ENCODE measurements around the gene CDK14.

CDK14 gene

GRCh38 chr7:91239772-91240171, 643.7 kb downstream of the CDK14 start:
- DNase-seq, result no peak
- H3K27ac ChIP-seq, result no peak overlapping the region
- no peaks in the 10 kb centered on the region for H3K36me3 ChIP-seq
- TF ChIP-seq CTCF (IDR thresholded peaks at IDR 0.05), result no peak
- intact Hi-C loops (cut with DNase I; ENCODE audit: low total_unique reads), result no loop called here
- H3K4me3 ChIP-seq, result no peak overlapping the region
- no peaks in the 10 kb centered on the region for H3K27me3 ChIP-seq
- H3K4me1 ChIP-seq, result peaks cover 0 to 7% (median 0%) of the 10 kb centered on the region in 4 donors
- no peaks in the 10 kb centered on the region for H3K9me3 ChIP-seq

DNA sequence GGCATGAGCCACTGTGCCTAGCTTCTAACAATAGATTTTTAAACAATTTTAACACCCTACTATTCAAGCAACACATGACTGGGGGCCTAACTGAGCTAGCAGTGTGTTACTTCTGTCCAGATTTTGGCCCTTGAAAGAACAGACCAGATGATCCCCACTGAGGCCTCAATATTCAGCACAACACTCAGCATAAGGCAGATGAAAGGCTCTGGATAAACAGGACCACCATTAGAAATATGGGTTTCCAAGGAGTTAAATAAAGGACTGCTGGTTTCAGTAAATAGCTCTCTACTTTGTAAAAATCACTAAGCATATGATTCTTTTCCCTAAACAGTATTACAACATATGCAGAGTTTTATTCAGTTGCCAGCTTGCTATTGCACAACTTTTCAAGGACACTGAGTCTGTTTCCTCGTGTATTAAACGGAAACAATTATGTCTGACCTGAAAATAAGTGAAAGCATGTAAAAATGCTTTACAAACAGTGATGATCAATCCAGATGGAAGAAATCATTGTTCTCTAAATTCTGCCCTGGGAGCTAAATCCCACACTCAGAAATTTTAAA, 644.3 kb downstream of the CDK14 start:
- H3K27ac ChIP-seq, result no peak overlapping the region

GRCh38 chr7:91242097-91242844, 646.1 kb downstream of the CDK14 start:
- Histone ChIP-seq H3K27ac (no peak overlapping the region), H3K4me1 (peaks cover 0 to 7% (median 0%) of the 10 kb centered on the region in 4 donors), H3K4me3 (no peak overlapping the region), H3K27me3 (no peaks in the 10 kb centered on the region), H3K9me3 (no peaks in the 10 kb centered on the region), H3K36me3 (no peaks in the 10 kb centered on the region)
- no peak for DNase-seq
- intact Hi-C loops (cut with DNase I; ENCODE audit: low total_unique reads), result no loop called here
- TF ChIP-seq CTCF (IDR thresholded peaks at IDR 0.05), result no peak

More for the DNA sequence above, 644.3 kb downstream of the CDK14 start:
- Histone ChIP-seq H3K36me3 (no peaks in the 10 kb centered on the region), H3K4me1 (peaks cover 0 to 7% (median 0%) of the 10 kb centered on the region in 4 donors), H3K27me3 (no peaks in the 10 kb centered on the region), H3K4me3 (no peak overlapping the region), H3K9me3 (no peaks in the 10 kb centered on the region)
- DNase-seq, result no peak
- intact Hi-C loops (cut with DNase I; ENCODE audit: low total_unique reads), result no loop called here
- no peak for TF ChIP-seq CTCF (IDR thresholded peaks at IDR 0.05)

- intact Hi-C loops (cut with DNase I; ENCODE audit: low total_unique reads), result no loop called here
- Histone ChIP-seq H3K4me3 (no peak overlapping the region), H3K9me3 (no peaks in the 10 kb centered on the region), H3K4me1 (peaks cover 0 to 7% (median 0%) of the 10 kb centered on the region in 4 donors), H3K27ac (no peak overlapping the region), H3K36me3 (no peaks in the 10 kb centered on the region), H3K27me3 (no peaks in the 10 kb centered on the region)
- no peak for DNase-seq
- TF ChIP-seq CTCF (IDR thresholded peaks at IDR 0.05), result no peak
These were observed 647.6 kb downstream of the CDK14 start for GRCh38 chr7:91243591-91244301.

DNA sequence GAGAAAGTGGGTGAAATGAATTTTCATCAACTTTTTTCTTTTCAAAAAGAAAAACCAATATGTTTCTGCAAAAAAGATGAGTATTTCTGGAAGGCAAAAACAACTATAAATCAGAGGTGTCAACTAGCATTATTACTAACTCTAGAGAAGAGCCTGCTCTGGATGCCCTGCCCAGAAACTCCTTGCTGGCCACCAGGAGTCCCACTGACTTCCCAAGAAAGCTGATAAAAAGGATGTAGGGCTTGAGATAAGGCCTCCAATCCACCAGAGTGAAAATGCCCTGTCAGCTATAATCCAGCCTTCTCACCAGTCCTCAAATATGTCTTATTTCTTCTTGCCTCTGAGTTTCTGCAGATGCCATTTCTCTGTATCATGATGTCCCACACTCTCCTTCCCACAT, 651.4 kb downstream of the CDK14 start:
- no peaks in the 10 kb centered on the region for H3K9me3 ChIP-seq
- intact Hi-C loops (cut with DNase I; ENCODE audit: low total_unique reads), result no loop called here
- no peak for TF ChIP-seq CTCF (IDR thresholded peaks at IDR 0.05)
- no peaks in the 10 kb centered on the region for H3K27me3 ChIP-seq
- H3K27ac ChIP-seq, result no peak overlapping the region
- H3K4me3 ChIP-seq, result no peak overlapping the region
- no peak for DNase-seq
- no peaks in the 10 kb centered on the region for H3K36me3 ChIP-seq
- H3K4me1 ChIP-seq, result peaks cover 0 to 4% (median 0%) of the 10 kb centered on the region in 4 donors

Measured in tibial artery (tissue), 4 donors.